H9 (cell line): ENCODE results near the gene RBM44. TPM values are rescaled to one million over a fixed set of nuclear protein-coding genes. Genes with fewer than 3 reads are reported as not detected.

ENCODE experiments used
- DNase-seq: peaks from one replicate; pipeline ENCODE4 v3.0.0-alpha.2; 2017
- H2AFZ ChIP-seq: one replicate; pipeline ENCODE4 v1.6.1; 2013; ENCODE audit warnings: mild to moderate bottlenecking, low read length, control low read depth, moderate library complexity
- H2AK5ac ChIP-seq: 2 replicates; pipeline ENCODE4 v1.6.1; 2013; ENCODE audit warnings: low read length, control low read depth, mixed read lengths; ENCODE audit not compliant: insufficient read length
- H2BK120ac ChIP-seq: one replicate; pipeline ENCODE4 v1.6.1; 2013; ENCODE audit warnings: low read depth, mild to moderate bottlenecking, low read length, control low read depth, inconsistent platforms; ENCODE audit not compliant: poor library complexity, severe bottlenecking
- H2BK12ac ChIP-seq: 2 replicates; pipeline ENCODE4 v1.6.1; 2013; ENCODE audit warnings: low read length, control low read depth, mixed read lengths, low read depth; ENCODE audit not compliant: insufficient read length
- H2BK15ac ChIP-seq: 2 replicates; pipeline ENCODE4 v1.6.1; 2013; ENCODE audit warnings: low read depth, low read length, control low read depth
- H2BK20ac ChIP-seq: one replicate; pipeline ENCODE4 v1.6.1; 2013; ENCODE audit warnings: low read depth, mild to moderate bottlenecking, low read length, control low read depth, inconsistent platforms; ENCODE audit not compliant: poor library complexity, severe bottlenecking
- H2BK5ac ChIP-seq: 2 replicates; pipeline ENCODE4 v1.6.1; 2013; ENCODE audit warnings: low read length, control low read depth, mixed read lengths; ENCODE audit not compliant: insufficient read length
- H3K14ac ChIP-seq: 2 replicates; pipeline ENCODE4 v1.6.1; 2013; ENCODE audit warnings: low read length, control low read depth; ENCODE audit not compliant: insufficient read depth
- H3K18ac ChIP-seq: 2 replicates; pipeline ENCODE4 v1.6.1; 2013; ENCODE audit warnings: low read depth, mild to moderate bottlenecking, mixed read lengths, low read length, control low read depth; ENCODE audit not compliant: insufficient read length
- H3K23ac ChIP-seq: 2 replicates; pipeline ENCODE4 v1.6.1; 2013; ENCODE audit warnings: low read length, control low read depth, mixed read lengths, low read depth; ENCODE audit not compliant: insufficient read length
- H3K23me2 ChIP-seq: 2 replicates; pipeline ENCODE4 v1.6.1; 2013; ENCODE audit warnings: low read depth, mild to moderate bottlenecking, mixed read lengths, low read length, control low read depth; ENCODE audit not compliant: insufficient read length, poor library complexity, severe bottlenecking
- H3K27ac ChIP-seq: 2 replicates; pipeline ENCODE4 v1.5.1; 2013; ENCODE audit warnings: low read length, control low read depth, mixed read lengths, low read depth; ENCODE audit not compliant: insufficient read length
- H3K27me3 ChIP-seq: 2 replicates; pipeline ENCODE4 v1.6.1; 2013; ENCODE audit warnings: low read length, control low read depth, inconsistent platforms; ENCODE audit not compliant: insufficient read depth
- H3K4ac ChIP-seq: 2 replicates; pipeline ENCODE4 v1.6.1; 2013; ENCODE audit warnings: low read depth, mild to moderate bottlenecking, control low read depth, inconsistent platforms, low read length, moderate library complexity
- H3K4me1 ChIP-seq: 2 replicates; pipeline ENCODE4 v1.6.1; 2013; ENCODE audit warnings: low read length, control low read depth, inconsistent platforms; ENCODE audit not compliant: insufficient read depth
- H3K4me2 ChIP-seq: 2 replicates; pipeline ENCODE4 v1.6.1; 2013; ENCODE audit warnings: low read length, control low read depth, mixed read lengths; ENCODE audit not compliant: insufficient read length, insufficient read depth
- H3K56ac ChIP-seq: 2 replicates; pipeline ENCODE4 v1.6.1; 2013; ENCODE audit warnings: low read depth, mild to moderate bottlenecking, mixed read lengths, low read length, control low read depth; ENCODE audit not compliant: insufficient read length
- H3K79me1 ChIP-seq: 2 replicates; pipeline ENCODE4 v1.6.1; 2013; ENCODE audit warnings: low read depth, mild to moderate bottlenecking, moderate library complexity, low read length, control low read depth, inconsistent platforms; ENCODE audit not compliant: insufficient read depth, poor library complexity, severe bottlenecking
- H3K79me2 ChIP-seq: 2 replicates; pipeline ENCODE4 v1.6.1; 2013; ENCODE audit warnings: low read length, control low read depth, inconsistent platforms; ENCODE audit not compliant: insufficient read depth
- H3K9ac ChIP-seq: 2 replicates; pipeline ENCODE4 v1.6.1; 2013; ENCODE audit warnings: low read length, control low read depth, mixed read lengths; ENCODE audit not compliant: insufficient read length; ENCODE audit errors: extremely low read depth
- H3K9me3 ChIP-seq: one replicate; pipeline ENCODE4 v1.6.1; 2013; ENCODE audit warnings: low read depth, low read length, inconsistent platforms; ENCODE audit not compliant: control insufficient read depth
- H3T11ph ChIP-seq: one replicate; pipeline ENCODE4 v1.6.1; 2013; ENCODE audit warnings: mild to moderate bottlenecking, low read length, control low read depth, inconsistent platforms
- H4K20me1 ChIP-seq: one replicate; pipeline ENCODE4 v1.6.1; 2013; ENCODE audit not compliant: control insufficient read depth, insufficient read length, insufficient read depth
- H4K5ac ChIP-seq: 2 replicates; pipeline ENCODE4 v1.6.1; 2013; ENCODE audit warnings: low read depth, mild to moderate bottlenecking, mixed read lengths, low read length, control low read depth; ENCODE audit not compliant: insufficient read length
- H4K8ac ChIP-seq: replicated peaks from 2 replicates; pipeline ENCODE4 v1.6.1; 2013; ENCODE audit warnings: low read length, control low read depth, mixed read lengths, low read depth; ENCODE audit not compliant: insufficient read length
- H4K91ac ChIP-seq: 2 replicates; pipeline ENCODE4 v1.6.1; 2013; ENCODE audit warnings: low read depth, mild to moderate bottlenecking, moderate library complexity, mixed read lengths, low read length, control low read depth; ENCODE audit not compliant: insufficient read length
- H3K27ac Mint-ChIP-seq, 3 experiments: 2 replicates in 2 of 3; 3 replicates in 1 of 3; pipeline ENCODE4 v1.8.0; 2020 to 2021; ENCODE audit warnings: mixed read lengths in 3 of 3, mild to moderate bottlenecking in 1 of 3, moderate library complexity in 1 of 3
- H3K27me3 Mint-ChIP-seq: 2 replicates; pipeline ENCODE4 v1.8.0; 2021; ENCODE audit warnings: low read depth, mild to moderate bottlenecking, moderate library complexity, mixed read lengths
- H3K36me3 Mint-ChIP-seq, 3 experiments: 2 replicates in 2 of 3; 3 replicates in 1 of 3; pipeline ENCODE4 v1.8.0; 2020 to 2021; ENCODE audit warnings: low read depth in 3 of 3, mixed read lengths in 3 of 3; ENCODE audit not compliant: insufficient read depth in 1 of 3
- H3K4me1 Mint-ChIP-seq, 2 experiments: 2 replicates each; pipeline ENCODE4 v1.8.0; 2020; ENCODE audit warnings: mixed read lengths in 2 of 2
- H3K4me3 Mint-ChIP-seq, 2 experiments: 2 replicates in 1 of 2; 3 replicates in 1 of 2; pipeline ENCODE4 v1.8.0; 2020 to 2021; ENCODE audit warnings: mild to moderate bottlenecking in 2 of 2, mixed read lengths in 2 of 2, moderate library complexity in 1 of 2
- H3K9me3 Mint-ChIP-seq, 2 experiments: 2 replicates in 1 of 2; 3 replicates in 1 of 2; pipeline ENCODE4 v1.8.0; 2020; ENCODE audit warnings: mild to moderate bottlenecking in 2 of 2, mixed read lengths in 2 of 2, moderate library complexity in 1 of 2
- CTCF ChIP-seq: fragments of 200-600 bp; sonication (generic); conservative IDR thresholded peaks from 3 replicates; pipeline ENCODE4 v1.8.0; 2021; ENCODE audit warnings: antibody characterized with exemption, mild to moderate bottlenecking
- WGBS: extraction: QIAGEN DNeasy Blood & Tissue Kit; methylation state at CpG from one replicate; pipeline ENCODE4 v1.1.7; 2013; ENCODE audit warnings: missing lambda C conversion rate, low lambda C conversion rate, mixed read lengths; ENCODE audit not compliant: insufficient read length; ENCODE audit errors: extremely low coverage; 5-methylcytosine and 5-hydroxymethylcytosine counted together
- total RNA-seq: library from RNA; stranded (reverse); gene quantifications from 2 replicates; pipeline ENCODE4 v1.2.1, GENCODE V29; 2021

The RBM44 gene
- total RNA-seq, 1 experiment from 2014 or later, result 0.15 TPM

- H2BK5ac ChIP-seq, result no peak overlapping the region
- H3K4ac ChIP-seq, result no peak overlapping the region
- H4K8ac ChIP-seq, result no peak overlapping the region
- no peak overlapping the region for H2AFZ ChIP-seq
- DNase-seq, result no peak
- no peak overlapping the region for H2BK120ac ChIP-seq
- no peaks in the 10 kb centered on the region for H3K79me2 ChIP-seq
- no peak overlapping the region for H2AK5ac ChIP-seq
- no peak for TF ChIP-seq CTCF
- no peaks in the 10 kb centered on the region for H3K23me2 ChIP-seq
- H3K9me3 ChIP-seq, result no peaks in the 10 kb centered on the region
- Mint-ChIP-seq H3K27me3 (no peaks in the 10 kb centered on the region), H3K4me1 (no peaks in the 10 kb centered on the region), H3K27ac (no peak overlapping the region), H3K36me3 (peaks cover 29 to 62% (median 54%) of the 10 kb centered on the region in 3 experiments; a peak in 6 of 7 replicates), H3K9me3 (no peaks in the 10 kb centered on the region), H3K4me3 (no peak overlapping the region)
- no peak overlapping the region for H3K56ac ChIP-seq
- H4K20me1 ChIP-seq, result no peaks in the 10 kb centered on the region
- H3K4me1 ChIP-seq, result no peaks in the 10 kb centered on the region
- H3T11ph ChIP-seq, result no peak overlapping the region
- H3K23ac ChIP-seq, result no peak overlapping the region
- H3K14ac ChIP-seq, result no peak overlapping the region
- no peak overlapping the region for H3K4me2 ChIP-seq
- H3K9ac ChIP-seq, result no peak overlapping the region
- H2BK12ac ChIP-seq, result no peak overlapping the region
- H3K18ac ChIP-seq, result no peak overlapping the region
- no peak overlapping the region for H2BK20ac ChIP-seq
- H2BK15ac ChIP-seq, result no peak overlapping the region
- no CpG with 5 or more reads among the region's 3 CpGs for WGBS
- no peak overlapping the region for H3K27ac ChIP-seq
- H4K91ac ChIP-seq, result no peak overlapping the region
- H4K5ac ChIP-seq, result no peak overlapping the region
- H3K79me1 ChIP-seq, result no peaks in the 10 kb centered on the region
- H3K27me3 ChIP-seq, result no peaks in the 10 kb centered on the region
Observed at GRCh38 chr2:237754182-237754581, 44.4 kb upstream of the RBM44 start.
